ENCODE data around the gene IL6ST.
"Not testable (repeated sequence)": the region's sequence is repeated elsewhere in the genome, so short reads cannot be mapped to it uniquely, and the experiment has no call there.

Gene IL6ST

GRCh38 chr5:56004874-56005273 lies 10.1 kb upstream of the IL6ST start:
- DNase-seq (ENCODE audit: low read depth in 2 of 2): no peak

DNA sequence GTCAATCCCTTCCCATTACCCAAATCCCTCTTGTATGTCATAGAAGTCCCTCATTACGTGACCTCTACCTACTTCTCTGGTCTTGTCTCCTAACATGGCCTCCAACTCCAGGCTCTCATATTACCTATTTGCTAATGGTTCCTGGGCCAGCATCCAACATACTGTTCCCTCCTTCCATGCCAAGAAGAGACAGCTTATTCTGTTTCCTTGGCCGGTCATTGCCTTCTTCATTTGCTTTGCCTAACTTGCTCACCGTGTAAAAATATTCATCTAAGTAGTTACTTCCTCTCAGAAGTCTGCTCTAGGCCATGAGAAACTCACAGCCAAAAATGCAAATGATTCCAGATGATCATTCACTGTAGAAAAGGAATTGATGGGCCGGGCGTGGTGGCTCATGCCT lies 8.9 kb upstream of the IL6ST start:
- DNase-seq (ENCODE audit: low read depth in 2 of 2): no peak

DNA sequence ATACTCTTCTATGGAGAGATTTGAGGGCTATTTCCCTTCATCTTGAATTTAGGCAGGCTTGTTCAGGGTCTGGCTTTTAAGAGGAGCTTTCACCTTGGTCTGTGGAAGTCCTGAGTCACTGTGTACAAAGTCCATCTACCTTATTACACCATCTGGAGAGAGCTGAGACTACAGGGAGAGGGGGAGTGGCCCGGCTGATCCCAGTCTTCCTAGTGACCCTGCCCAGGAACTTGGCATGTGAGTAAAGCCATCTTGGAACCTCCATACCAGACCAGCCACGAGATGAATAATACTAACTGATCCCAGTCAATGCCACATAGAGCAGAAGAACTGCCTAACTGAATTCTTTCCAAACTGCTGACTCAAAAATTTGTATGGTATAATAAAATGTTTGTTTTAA lies 8.4 kb upstream of the IL6ST start:
- DNase-seq (ENCODE audit: low read depth in 2 of 2): no peak

DNA sequence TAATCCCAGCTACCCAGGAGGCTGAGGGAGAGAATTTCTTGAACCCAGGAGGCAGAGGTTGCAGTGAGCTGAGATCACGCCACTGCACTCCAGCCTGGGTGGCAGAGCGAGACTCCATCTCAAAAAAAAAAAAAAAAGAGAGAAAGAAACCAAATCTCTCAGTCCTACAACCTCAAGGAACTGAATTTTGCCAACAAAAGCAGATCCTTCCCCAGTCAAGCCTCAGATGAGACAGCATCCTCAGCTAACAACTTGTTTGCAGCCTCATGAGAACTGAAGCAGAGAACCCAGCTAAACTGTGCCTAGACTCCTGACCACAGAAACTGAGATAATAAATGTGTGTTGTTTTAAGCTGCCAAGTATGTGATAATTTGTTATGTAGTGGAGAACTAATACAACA lies 7.5 kb upstream of the IL6ST start:
- no peak for DNase-seq (ENCODE audit: low read depth in 2 of 2)

GRCh38 chr5:56000221-56000620 lies 5.5 kb upstream of the IL6ST start:
- DNase-seq (ENCODE audit: low read depth in 2 of 2): not testable (repeated sequence)

DNA sequence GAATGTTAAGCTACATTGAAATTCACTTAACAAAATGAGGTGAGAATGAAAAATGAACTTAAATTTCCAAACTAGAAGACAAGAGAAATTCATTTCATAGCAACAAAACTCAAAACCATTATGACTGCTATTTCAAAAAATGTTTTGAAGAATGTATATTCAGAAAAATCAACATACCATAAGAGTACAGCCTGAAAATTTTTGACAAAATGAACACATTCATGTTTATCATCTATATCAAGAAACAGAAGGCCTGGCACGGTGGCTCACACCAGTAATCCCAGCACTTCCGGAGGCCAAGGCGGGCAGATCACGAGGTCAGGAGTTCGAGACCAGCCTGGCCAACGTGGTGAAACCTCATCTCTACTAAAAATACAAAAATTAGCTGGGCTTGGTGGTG lies 4.2 kb upstream of the IL6ST start:
- DNase-seq (ENCODE audit: low read depth in 2 of 2): no peak

GRCh38 chr5:55997742-55998351 lies 3.1 kb upstream of the IL6ST start:
- DNase-seq (ENCODE audit: low read depth in 2 of 2): no peak

DNA sequence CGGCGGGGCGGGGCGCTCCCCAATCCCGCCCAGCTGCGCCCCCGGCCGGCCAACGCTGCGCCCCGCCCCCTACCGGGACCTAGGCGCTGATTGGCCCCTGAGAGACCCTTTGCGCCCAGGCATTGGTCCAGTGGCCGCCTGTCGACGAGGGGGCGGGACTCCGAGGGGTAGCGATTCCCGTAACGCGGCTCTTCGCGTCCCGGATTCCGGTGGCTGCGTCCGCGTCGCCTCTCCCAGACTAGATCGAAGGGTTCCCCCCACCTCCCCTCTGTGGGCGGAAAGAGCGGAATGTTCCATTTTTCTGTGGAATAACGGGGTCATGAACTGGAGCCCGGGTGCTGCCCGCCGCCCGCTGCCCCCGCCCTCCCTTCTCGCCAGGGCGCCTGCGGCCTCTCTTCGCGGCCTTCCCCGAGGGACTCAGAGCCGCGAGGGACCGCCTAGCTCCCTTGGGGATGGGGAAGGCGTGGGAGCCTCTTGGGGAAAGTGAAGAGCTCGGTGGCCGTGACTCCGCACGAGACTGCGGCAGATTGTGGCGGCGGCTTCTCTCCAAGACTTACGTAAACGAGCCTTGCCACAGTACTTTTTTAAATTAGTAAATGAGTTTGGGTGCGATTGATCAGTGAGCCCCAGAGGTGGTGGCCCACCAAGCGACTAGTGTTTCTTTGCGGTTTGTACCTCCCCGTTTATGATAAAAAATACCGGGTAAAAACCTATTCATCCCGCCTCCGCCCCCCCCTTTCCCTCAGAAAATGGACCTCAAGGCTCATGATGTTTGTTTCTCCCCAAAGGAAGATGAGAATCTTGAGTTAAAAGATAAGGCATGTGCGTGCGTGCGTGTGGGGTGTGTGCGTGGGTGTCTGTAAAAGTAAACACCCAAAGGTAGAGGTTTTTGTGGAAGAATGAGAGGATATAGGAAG lies 493 bp upstream of the IL6ST start:
- DNase-seq (ENCODE audit: low read depth in 2 of 2): peak; percentile 92 to 96

DNA sequence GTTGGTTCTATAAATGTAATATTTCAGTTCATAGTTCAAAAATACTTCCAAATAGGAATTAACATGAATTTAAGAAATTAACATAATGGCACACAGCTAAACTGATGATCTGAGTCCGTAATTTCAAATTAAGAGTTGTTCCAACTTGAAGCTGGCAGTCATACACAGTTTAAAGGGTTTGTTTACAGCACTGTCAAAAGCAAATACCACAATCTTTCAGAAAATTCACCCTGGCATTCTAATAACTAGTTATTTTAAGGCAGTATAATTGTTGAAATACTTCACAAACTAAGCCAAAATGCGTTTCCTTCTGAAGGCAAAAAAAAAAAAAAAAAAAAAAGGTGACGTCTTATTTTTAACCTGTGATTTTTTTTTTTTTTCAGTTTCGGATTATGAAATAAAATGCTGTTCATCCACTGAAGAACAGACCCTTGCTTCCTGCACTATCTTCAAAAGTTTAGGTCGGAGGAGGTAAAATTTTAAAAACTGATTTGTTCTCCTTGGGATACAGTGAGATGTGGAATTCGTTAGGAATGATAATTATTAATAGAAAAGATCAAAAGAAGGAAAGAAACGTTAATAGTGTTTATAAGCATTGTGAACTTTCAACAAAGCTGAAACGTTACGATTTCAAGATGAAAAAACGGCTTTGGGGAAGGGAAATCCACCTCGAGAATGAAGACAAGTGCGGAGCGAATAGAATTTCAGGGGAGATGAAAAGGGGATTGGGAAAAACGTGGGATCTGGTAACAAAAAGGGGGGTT lies 850 bp downstream of the IL6ST start:
- no peak for DNase-seq (ENCODE audit: low read depth in 2 of 2)

DNA sequence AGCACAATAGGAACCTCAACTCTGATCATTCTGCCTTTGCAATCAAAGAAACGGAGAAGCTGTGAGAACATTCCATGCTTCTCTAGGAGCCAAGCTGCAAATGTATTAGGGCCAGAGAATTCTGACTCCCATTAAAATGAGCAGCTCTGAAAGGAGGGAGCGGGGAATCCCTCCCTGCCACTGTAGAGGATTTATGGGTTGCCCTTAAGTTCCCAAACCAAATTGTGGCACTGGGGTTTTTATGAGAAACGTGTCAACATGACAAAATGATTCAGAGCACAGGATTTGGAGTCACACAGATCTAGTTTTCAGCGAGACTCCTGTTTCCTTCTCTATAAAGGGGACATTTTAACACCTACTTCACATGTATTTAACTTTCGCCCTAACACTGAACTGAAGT lies 1.8 kb downstream of the IL6ST start:
- no peak for DNase-seq (ENCODE audit: low read depth in 2 of 2)

- no peak for DNase-seq (ENCODE audit: low read depth in 2 of 2)
Measured at GRCh38 chr5:55991768-55992486, 2.8 kb downstream of the IL6ST start.

GRCh38 chr5:55990895-55991294 lies 3.9 kb downstream of the IL6ST start:
- not testable (repeated sequence) for DNase-seq (ENCODE audit: low read depth in 2 of 2)

DNA sequence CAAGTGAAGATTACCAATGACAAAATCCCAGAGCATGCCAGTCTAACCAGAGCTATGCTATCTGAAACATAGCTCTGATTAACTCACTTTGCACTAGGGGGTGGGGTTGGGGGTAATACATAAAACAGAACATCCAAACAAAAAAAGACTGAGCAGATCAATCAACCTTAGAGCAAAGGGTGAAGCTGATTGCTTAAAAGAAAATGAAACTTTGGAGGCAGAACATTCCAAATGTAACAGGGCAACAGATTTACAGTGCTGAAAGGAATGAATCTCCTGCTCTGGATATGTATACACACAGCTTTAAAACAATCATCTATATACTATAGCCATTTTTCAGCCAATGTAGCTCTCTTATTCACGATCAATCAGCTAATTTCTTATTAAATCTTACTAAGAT lies 4.9 kb downstream of the IL6ST start:
- no peak for DNase-seq (ENCODE audit: low read depth in 2 of 2)

- DNase-seq (ENCODE audit: low read depth in 2 of 2): no peak
Measured at GRCh38 chr5:55988979-55989638, 5.7 kb downstream of the IL6ST start.

DNA sequence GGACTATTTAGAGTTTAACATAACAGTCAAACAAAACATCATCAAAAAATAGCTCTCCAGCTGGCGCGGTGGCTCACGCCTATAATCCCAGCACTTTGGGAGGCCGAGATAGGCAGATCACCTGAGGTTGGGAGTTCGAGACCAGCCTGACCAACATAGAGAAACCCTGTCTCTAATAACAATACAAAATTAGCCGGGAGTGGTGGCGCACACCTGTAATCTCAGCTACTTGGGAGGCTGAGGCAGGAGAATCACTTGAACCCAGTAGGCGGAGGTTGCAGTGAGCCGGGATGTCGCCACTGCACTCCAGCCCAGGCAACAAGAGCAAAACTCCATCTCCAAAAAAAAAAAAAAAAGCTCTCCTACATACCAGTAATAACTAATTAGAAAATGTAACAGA lies 6.3 kb downstream of the IL6ST start:
- DNase-seq (ENCODE audit: low read depth in 2 of 2): not testable (repeated sequence)

- no peak for DNase-seq (ENCODE audit: low read depth in 2 of 2)
Measured at GRCh38 chr5:55986931-55987330, 7.8 kb downstream of the IL6ST start.

- DNase-seq (ENCODE audit: low read depth in 2 of 2): no peak
Measured at GRCh38 chr5:55985181-55985580, 9.6 kb downstream of the IL6ST start.

DNA sequence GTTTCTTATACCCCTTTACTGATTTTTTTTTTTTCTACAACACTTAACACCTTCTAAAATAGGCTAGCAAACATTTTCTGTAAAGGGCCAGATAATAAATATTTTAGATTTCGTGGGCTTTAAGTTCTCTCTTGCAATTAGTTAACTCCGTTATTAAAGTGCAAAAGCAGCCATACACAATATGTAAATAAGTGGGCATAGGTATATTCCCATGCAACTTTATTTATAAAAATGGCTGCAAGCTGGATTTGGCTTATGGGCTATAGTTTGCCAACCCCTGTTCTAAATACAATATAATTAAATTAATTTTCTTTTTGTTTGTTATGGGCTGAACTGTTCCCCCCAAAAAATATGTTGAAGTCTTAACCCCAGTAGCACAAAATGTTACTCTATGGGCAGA lies 10.8 kb downstream of the IL6ST start:
- DNase-seq (ENCODE audit: low read depth in 2 of 2): no peak

DNA sequence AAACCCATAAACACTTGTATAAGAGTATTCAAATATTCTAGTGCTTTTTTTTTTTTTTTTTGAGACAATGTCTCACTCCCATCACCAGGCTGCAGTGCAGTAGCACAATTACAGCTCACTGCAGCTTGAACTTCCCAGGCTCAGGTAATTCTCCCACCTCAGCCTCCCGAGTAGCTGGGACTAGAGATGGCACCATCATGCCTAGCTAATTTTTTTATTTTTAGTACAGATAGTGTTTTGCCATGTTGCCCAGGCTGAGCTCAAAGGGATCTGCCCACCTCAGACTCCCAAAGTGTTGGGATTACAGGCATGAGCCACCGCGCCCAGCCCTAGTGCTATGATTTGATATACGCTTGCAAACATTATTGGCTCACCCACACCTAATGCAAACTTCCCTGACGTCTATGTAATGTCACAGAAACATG lies 11.8 kb downstream of the IL6ST start:
- no peak for DNase-seq (ENCODE audit: low read depth in 2 of 2)

DNA sequence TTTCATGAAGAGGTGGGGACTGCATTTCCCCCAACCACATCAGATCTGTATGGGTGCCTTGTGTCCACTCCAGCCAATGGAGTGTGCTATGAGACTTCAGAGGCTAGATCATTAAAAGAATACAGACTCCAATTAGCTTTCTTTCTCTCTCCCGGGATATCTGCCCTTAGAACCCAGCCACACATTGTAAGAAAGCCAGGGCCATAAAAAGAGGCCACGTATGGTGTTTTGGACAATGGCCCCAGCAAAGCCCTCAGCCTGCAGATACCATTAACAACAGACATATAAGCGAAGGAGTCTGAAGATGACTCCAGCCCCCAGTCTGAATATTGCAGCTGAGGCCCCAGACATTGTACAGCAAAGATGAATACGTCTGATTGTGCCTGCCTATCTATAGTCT lies 21.5 kb downstream of the IL6ST start:
- DNase-seq (ENCODE audit: low read depth in 2 of 2): no peak

DNA sequence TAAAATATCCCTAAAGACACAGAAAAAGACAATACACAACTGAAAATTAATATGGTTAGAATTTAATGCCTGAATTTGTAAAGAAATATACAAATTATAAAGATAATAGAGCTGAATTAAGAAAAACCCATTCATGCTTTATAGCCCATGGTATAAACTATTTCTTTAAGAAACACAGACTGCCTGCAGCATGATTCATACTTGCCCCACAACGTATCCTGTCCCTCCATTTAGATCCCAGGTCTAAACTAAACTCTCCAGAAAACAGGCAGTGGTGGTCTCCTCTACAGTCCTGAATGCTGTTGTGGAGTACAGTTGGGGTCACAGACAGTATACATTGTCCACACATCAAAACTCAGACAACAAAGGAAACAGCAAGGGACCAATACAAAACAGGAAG lies 24.8 kb downstream of the IL6ST start:
- no peak for DNase-seq (ENCODE audit: low read depth in 2 of 2)

All from stimulated activated CD8-positive, alpha-beta memory T cell treated with anti-CD3 and anti-CD28 coated beads, Interleukin-7, amount 100 ng/mL, for 4 hours (primary cell).